HepG2 (cell line): ENCODE results near the gene CCNQ. TPM values are rescaled to one million over a fixed set of nuclear protein-coding genes. Genes with fewer than 3 reads are reported as not detected.

Experiments used
- FOXA1 ChIP-seq, 2 experiments: fragments of 450-650 bp in 1 of 2; sonication (generic) in 1 of 2; formaldehyde crosslinking in 1 of 2; IDR thresholded peaks; 2 replicates each; pipeline versions ENCODE4 v1.4.0 to v1.6.1; 2016 to 2020; ENCODE audit warnings: missing genetic modification reagents in 1 of 2
- HOXA5 ChIP-seq: sonication (generic); formaldehyde crosslinking; IDR thresholded peaks from 2 replicates; pipeline ENCODE4 v1.4.0; 2020; ENCODE audit warnings: missing genetic modification reagents
- IRF2 ChIP-seq: IDR thresholded peaks from 2 replicates; pipeline ENCODE4 v1.6.1; 2018; ENCODE audit warnings: missing genetic modification reagents, missing compliant biosample characterization
- KDM5B ChIP-seq: sonication (generic); formaldehyde crosslinking; IDR thresholded peaks from 2 replicates; pipeline ENCODE4 v1.4.0; 2020; ENCODE audit warnings: missing genetic modification reagents, mild to moderate bottlenecking, borderline replicate concordance
- MAF1 ChIP-seq: sonication (generic); formaldehyde crosslinking; IDR thresholded peaks from 2 replicates; pipeline ENCODE4 v1.5.0; 2020; ENCODE audit warnings: missing genetic modification reagents, borderline replicate concordance
- NCOR1 ChIP-seq: fragments of 200-600 bp; sonication (generic); IDR thresholded peaks from 2 replicates; pipeline ENCODE4 v1.7.0; 2017; ENCODE audit warnings: antibody characterized with exemption, low read length, borderline replicate concordance
- NR2F6 ChIP-seq, 2 experiments: IDR thresholded peaks; 2 replicates each; pipeline ENCODE4 v1.6.1; 2016; ENCODE audit warnings: antibody characterized with exemption in 1 of 2, mild to moderate bottlenecking in 1 of 2
- PCBP1 ChIP-seq: fragments of 200-400 bp; formaldehyde crosslinking; IDR thresholded peaks from 2 replicates; pipeline ENCODE4 v1.6.1; 2017; ENCODE audit warnings: mild to moderate bottlenecking, low read depth, low read length, borderline replicate concordance
- RFX1 ChIP-seq: fragments of 450-650 bp; IDR thresholded peaks from 2 replicates; pipeline ENCODE4 v1.6.1; 2017
- RFXANK ChIP-seq: IDR thresholded peaks from 2 replicates; pipeline ENCODE4 v1.6.1; 2016
- SMAD3 ChIP-seq: sonication (generic); formaldehyde crosslinking; IDR thresholded peaks from 2 replicates; pipeline ENCODE4 v1.4.0; 2020; ENCODE audit warnings: missing genetic modification reagents
- SRSF4 ChIP-seq: fragments of 200-400 bp; formaldehyde crosslinking; IDR thresholded peaks from one replicate; pipeline ENCODE4 v1.6.1; 2018; ENCODE audit warnings: mild to moderate bottlenecking, low read depth, low read length, moderate library complexity; ENCODE audit not compliant: poor library complexity, severe bottlenecking
- TCF12 ChIP-seq, 2 experiments: fragments of 450-650 bp in 1 of 2; sonication (generic) in 1 of 2; formaldehyde crosslinking in 1 of 2; IDR thresholded peaks; 2 replicates each; pipeline versions ENCODE4 v1.6.1 to v1.8.0; 2017 to 2022; ENCODE audit warnings: antibody characterized with exemption in 1 of 2, mild to moderate bottlenecking in 1 of 2, missing genetic modification reagents in 1 of 2, moderate library complexity in 1 of 2
- polyA plus RNA-seq, 8 experiments: library from polyadenylated mRNA; depleted of rRNA in 3 of 8; stranded (reverse) in 7 of 8; unstranded in 1 of 8; fragments of >200 nt; fragmentation: Illumina TruSeq in 4 of 8; extraction: Trizol in 4 of 8; gene quantifications; 2 replicates each; pipeline versions ENCODE4 v1.2.1 to v1.2.3, GENCODE V29; 2011 to 2016; ENCODE audit warnings: low read depth in 4 of 8, missing spikeins in 1 of 8, mixed read lengths in 1 of 8; ENCODE audit not compliant: insufficient read depth in 1 of 8
- total RNA-seq, 5 experiments: library from RNA; depleted of rRNA; stranded (reverse); fragments of >200 nt; fragmentation: Illumina TruSeq; extraction: Trizol; gene quantifications; 2 replicates each; pipeline ENCODE4 v1.2.3, GENCODE V29; 2016; ENCODE audit warnings: low read depth in 1 of 5
- TF ChIP-seq, protein P1 (sequence below), 2 experiments: sonication (generic) in 1 of 2; formaldehyde crosslinking in 1 of 2; IDR thresholded peaks; 2 replicates each; pipeline versions ENCODE4 v1.4.0 to v1.6.1; 2018 to 2020; ENCODE audit warnings: missing genetic modification reagents in 2 of 2, borderline replicate concordance in 1 of 2, low read depth in 1 of 2, mild to moderate bottlenecking in 1 of 2, missing biosample characterization in 1 of 2
- TF ChIP-seq, protein P2 (sequence below), 2 experiments: sonication (generic) in 1 of 2; formaldehyde crosslinking in 1 of 2; IDR thresholded peaks; 2 replicates each; pipeline versions ENCODE4 v1.4.0 to v1.6.1; 2016 to 2020; ENCODE audit warnings: borderline replicate concordance in 1 of 2, low read depth in 1 of 2, mild to moderate bottlenecking in 1 of 2, missing genetic modification reagents in 1 of 2
- TF ChIP-seq, protein P3 (sequence below): sonication (generic); formaldehyde crosslinking; IDR thresholded peaks from 2 replicates; pipeline ENCODE4 v1.4.0; 2020; ENCODE audit warnings: mild to moderate bottlenecking, missing genetic modification reagents
- TF ChIP-seq, protein P4 (sequence below): sonication (generic); formaldehyde crosslinking; IDR thresholded peaks from 2 replicates; pipeline ENCODE4 v1.4.0; 2020; ENCODE audit warnings: missing genetic modification reagents, mild to moderate bottlenecking, borderline replicate concordance

The CCNQ gene
- total and polyA plus RNA-seq, 2 of the 13 experiments (the other 11 are each of a cell fraction or from before 2014, with no cell fraction given), result 15.0 to 25.5 TPM

- TF ChIP-seq, protein P1, sequence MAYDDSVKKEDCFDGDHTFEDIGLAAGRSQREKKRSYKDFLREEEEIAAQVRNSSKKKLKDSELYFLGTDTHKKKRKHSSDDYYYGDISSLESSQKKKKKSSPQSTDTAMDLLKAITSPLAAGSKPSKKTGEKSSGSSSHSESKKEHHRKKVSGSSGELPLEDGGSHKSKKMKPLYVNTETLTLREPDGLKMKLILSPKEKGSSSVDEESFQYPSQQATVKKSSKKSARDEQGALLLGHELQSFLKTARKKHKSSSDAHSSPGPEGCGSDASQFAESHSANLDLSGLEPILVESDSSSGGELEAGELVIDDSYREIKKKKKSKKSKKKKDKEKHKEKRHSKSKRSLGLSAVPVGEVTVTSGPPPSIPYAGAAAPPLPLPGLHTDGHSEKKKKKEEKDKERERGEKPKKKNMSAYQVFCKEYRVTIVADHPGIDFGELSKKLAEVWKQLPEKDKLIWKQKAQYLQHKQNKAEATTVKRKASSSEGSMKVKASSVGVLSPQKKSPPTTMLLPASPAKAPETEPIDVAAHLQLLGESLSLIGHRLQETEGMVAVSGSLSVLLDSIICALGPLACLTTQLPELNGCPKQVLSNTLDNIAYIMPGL (CRISPR knock-in tag; IDR thresholded peaks at IDR 0.05; ENCODE audit: borderline replicate concordance in 1 of 2, low read depth in 1 of 2), result no peak
- no peak for TF ChIP-seq RFXANK
- TF ChIP-seq, protein P2, sequence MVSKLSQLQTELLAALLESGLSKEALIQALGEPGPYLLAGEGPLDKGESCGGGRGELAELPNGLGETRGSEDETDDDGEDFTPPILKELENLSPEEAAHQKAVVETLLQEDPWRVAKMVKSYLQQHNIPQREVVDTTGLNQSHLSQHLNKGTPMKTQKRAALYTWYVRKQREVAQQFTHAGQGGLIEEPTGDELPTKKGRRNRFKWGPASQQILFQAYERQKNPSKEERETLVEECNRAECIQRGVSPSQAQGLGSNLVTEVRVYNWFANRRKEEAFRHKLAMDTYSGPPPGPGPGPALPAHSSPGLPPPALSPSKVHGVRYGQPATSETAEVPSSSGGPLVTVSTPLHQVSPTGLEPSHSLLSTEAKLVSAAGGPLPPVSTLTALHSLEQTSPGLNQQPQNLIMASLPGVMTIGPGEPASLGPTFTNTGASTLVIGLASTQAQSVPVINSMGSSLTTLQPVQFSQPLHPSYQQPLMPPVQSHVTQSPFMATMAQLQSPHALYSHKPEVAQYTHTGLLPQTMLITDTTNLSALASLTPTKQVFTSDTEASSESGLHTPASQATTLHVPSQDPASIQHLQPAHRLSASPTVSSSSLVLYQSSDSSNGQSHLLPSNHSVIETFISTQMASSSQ (IDR thresholded peaks at IDR 0.05; ENCODE audit: low read depth), result no peak
- TF ChIP-seq, protein P2 (CRISPR knock-in tag; IDR thresholded peaks at IDR 0.05; ENCODE audit: borderline replicate concordance), result 0 out of 2 replicates have a peak, but pooled peaks have one; percentile 9
- TF ChIP-seq TCF12 (IDR thresholded peaks at IDR 0.05), result no peak
- TF ChIP-seq TCF12 (CRISPR knock-in tag; IDR thresholded peaks at IDR 0.05), result 0 out of 2 replicates have a peak, but pooled peaks have one; percentile 38
- TF ChIP-seq IRF2 (CRISPR knock-in tag), result no peak
- no peak for TF ChIP-seq SRSF4
- no peak for TF ChIP-seq RFX1
- TF ChIP-seq NCOR1, result peak; percentile 52; the same call in 1 of the 2 replicates
- TF ChIP-seq KDM5B (CRISPR knock-in tag), result peak; percentile 44; the same call in 1 of the 2 replicates
- TF ChIP-seq FOXA1 (IDR thresholded peaks at IDR 0.05), result no peak
- TF ChIP-seq FOXA1 (CRISPR knock-in tag; IDR thresholded peaks at IDR 0.05), result no peak
- TF ChIP-seq, protein P3, sequence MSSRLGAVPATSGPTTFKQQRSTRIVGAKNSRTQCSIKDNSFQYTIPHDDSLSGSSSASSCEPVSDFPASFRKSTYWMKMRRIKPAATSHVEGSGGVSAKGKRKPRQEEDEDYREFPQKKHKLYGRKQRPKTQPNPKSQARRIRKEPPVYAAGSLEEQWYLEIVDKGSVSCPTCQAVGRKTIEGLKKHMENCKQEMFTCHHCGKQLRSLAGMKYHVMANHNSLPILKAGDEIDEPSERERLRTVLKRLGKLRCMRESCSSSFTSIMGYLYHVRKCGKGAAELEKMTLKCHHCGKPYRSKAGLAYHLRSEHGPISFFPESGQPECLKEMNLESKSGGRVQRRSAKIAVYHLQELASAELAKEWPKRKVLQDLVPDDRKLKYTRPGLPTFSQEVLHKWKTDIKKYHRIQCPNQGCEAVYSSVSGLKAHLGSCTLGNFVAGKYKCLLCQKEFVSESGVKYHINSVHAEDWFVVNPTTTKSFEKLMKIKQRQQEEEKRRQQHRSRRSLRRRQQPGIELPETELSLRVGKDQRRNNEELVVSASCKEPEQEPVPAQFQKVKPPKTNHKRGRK (CRISPR knock-in tag), result no peak
- TF ChIP-seq PCBP1, result no peak
- 0 out of 2 replicates have a peak, but pooled peaks have one; percentile 24 for TF ChIP-seq NR2F6 (IDR thresholded peaks at IDR 0.05)
- no peak for TF ChIP-seq NR2F6 (CRISPR knock-in tag; IDR thresholded peaks at IDR 0.05)
- TF ChIP-seq, protein P4, sequence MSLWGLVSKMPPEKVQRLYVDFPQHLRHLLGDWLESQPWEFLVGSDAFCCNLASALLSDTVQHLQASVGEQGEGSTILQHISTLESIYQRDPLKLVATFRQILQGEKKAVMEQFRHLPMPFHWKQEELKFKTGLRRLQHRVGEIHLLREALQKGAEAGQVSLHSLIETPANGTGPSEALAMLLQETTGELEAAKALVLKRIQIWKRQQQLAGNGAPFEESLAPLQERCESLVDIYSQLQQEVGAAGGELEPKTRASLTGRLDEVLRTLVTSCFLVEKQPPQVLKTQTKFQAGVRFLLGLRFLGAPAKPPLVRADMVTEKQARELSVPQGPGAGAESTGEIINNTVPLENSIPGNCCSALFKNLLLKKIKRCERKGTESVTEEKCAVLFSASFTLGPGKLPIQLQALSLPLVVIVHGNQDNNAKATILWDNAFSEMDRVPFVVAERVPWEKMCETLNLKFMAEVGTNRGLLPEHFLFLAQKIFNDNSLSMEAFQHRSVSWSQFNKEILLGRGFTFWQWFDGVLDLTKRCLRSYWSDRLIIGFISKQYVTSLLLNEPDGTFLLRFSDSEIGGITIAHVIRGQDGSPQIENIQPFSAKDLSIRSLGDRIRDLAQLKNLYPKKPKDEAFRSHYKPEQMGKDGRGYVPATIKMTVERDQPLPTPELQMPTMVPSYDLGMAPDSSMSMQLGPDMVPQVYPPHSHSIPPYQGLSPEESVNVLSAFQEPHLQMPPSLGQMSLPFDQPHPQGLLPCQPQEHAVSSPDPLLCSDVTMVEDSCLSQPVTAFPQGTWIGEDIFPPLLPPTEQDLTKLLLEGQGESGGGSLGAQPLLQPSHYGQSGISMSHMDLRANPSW (CRISPR knock-in tag), result no peak
- no peak for TF ChIP-seq MAF1 (CRISPR knock-in tag)
- TF ChIP-seq SMAD3 (CRISPR knock-in tag), result no peak
- no peak for TF ChIP-seq HOXA5 (CRISPR knock-in tag)
Measured at GRCh38 chrX:153634832-153635231, 35.9 kb upstream of the CCNQ start (continued).
